HG03457 (cell line): ENCODE results near the gene CACNA1G.

Experiments used
- ATAC-seq: cut with Tn5 transposase; IDR thresholded peaks from one replicate; pipeline ENCODE4 v1.9.1; 2021; ENCODE audit warnings: moderate number of reproducible peaks; ENCODE audit not compliant: unreplicated experiment

Gene CACNA1G

GRCh38 chr17:50560185-50560824, at the start of gene CACNA1G:
CACNA1G (plus strand) TSS chr17:50560715; CDS start chr17:50561460, 745 bp downstream.
- peak; percentile 76 for ATAC-seq

DNA sequence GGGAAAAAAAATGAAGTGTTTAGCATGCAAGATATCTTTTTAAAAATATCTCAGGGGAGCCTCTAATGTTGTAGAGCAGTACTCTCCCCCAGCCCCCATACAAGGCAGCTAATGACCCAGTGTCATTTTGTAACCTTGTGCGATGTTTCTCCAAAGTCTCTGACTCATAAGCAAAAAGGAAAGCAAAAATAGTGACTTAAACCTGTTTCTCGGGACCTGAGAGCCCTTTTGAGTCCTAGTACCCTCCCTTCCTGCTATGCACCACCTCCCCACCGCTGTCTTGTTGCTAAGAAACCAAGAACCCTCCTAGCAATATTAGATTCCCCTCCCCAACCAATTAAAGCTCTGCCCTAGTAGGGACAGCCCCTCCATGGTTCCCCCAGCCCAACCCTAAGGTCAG, 49.5 kb upstream of the CACNA1G start:
- peak; percentile 48 for ATAC-seq

DNA sequence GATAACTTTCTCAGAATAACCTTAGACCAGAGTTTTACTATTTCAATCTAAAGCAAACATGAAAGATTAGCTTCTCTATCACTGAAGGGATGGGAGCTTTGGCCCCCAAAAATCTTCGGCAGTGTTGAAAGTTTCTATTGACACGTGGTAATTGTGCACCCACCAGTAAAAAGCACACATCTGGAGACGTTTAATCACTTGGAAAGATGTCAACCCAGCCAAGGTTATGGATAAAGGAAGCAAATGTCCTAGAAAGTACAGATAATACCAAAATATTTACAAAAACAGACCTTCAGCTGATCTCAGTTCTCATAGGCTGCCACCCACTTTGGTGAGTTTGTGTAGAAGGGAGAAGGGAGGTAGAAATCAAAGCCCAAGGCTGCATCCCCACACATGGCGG, 47.0 kb upstream of the CACNA1G start:
- ATAC-seq, result no peak

DNA sequence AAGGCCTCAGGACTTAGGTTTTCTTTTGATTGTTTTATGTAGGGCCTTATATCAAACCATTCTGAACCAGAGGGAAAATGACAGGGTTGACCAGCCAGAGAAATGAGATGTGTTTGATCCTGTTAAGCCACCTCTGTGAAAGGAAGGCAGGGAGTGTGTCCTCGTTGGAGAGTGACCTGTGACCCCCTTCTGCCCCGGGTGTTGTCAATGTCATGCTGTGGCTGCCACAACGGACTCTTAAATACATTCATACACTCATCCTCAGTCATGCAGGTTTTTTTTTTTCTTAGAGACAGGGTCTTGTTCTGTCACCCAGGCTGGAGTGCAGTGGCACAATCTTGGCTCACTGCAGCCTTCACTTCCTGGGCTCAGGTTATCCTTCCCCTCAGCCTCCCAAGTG, 46.1 kb upstream of the CACNA1G start:
- no peak for ATAC-seq

- ATAC-seq, result no peak
Measured at GRCh38 chr17:50514936-50515702, 45.4 kb upstream of the CACNA1G start.

DNA sequence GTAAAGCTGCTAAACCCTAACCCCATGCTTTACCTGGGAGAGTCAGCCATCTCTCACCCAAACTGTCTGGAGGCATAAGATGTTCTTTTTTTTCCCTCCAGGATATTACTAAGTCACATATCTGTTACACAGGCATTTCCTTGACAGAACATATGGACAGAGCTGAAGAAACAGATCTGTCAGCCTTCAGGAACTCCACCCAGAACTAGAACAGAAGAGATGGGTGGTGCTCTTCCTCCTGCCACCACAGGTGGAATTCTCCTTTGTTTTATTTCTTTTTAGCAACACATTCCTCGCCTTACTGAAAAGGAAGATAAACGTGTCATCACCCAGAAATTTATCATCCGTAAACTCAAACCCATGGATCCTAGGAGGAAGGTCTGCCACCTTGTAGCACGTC, 43.5 kb upstream of the CACNA1G start:
- ATAC-seq, result no peak

- no peak for ATAC-seq
Measured at GRCh38 chr17:50517504-50518383, 42.8 kb upstream of the CACNA1G start.

DNA sequence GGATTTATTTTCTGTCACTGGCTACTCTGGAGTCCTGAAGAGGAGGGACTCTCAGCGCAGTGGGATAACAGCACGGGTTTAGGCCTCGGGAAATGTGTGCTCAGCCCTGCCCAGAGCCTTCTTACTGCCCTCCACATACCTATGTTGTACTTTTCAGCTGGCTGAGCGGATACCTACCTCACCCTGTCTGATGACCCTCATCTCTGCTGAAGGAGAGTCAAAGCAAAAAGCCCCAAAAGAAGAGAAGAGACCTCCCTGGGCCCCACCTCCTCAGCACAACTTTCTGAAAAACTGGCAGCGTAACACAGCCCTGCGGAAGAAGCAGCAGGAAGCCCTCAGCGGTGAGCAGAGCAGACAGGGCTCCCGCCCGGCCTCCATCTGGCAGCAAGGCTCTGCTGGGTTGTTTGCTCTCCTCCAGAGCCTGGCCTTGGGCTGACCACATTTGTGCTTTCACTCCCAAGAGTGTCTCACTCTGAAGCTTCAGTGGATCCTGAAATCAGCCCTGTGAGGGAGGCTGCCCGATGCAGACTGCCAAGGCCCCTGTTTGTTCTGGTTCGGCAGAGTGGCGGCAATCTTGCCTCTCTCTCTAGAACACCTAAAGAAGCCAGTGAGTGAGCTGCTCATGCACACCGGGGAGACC, 42.0 kb upstream of the CACNA1G start:
- no peak for ATAC-seq

GRCh38 chr17:50519141-50519834, 41.2 kb upstream of the CACNA1G start:
- no peak for ATAC-seq

- no peak for ATAC-seq
Measured at GRCh38 chr17:50520483-50520882, 40.0 kb upstream of the CACNA1G start.

GRCh38 chr17:50521514-50521913, 39.0 kb upstream of the CACNA1G start:
- ATAC-seq, result no peak

DNA sequence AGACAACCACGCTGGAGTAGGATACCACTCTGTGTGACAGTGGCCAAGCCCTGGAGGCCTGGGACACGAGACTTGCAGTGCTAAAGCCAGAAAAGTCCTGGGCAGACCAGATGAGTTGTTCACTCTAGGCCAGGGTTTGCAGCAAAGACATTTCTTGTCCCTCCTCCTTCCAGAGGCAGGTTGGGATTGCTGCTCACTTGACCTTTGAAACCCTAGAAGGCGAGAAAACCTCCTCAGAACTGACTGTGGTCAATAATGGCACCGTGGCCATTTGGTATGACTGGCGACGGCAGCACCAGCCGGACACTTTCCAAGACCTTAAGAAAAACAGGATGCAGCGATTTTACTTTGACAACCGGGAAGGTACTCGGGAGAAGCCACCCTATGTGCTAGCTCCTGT, 37.7 kb upstream of the CACNA1G start:
- ATAC-seq, result no peak

GRCh38 chr17:50523208-50523607, 37.3 kb upstream of the CACNA1G start:
- no peak for ATAC-seq

DNA sequence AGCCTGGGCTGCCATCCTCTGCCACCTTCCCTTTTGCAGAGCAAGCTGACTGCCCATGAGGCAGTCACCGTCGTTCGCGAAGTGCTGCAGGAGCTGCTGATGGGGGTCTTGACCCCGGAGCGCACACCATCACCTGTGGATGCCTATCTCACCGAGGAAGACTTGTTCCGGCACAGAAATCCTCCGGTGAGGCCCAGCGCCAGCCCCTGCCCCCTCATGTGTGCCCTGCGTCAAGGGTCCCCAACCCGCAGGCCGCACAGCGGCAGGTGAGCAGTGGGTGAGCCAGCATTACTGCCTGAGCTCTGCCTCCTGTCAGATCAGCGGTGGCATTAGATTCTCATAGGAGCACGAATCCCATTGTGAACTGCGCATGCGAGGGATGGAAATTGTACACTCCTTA, 35.7 kb upstream of the CACNA1G start:
- no peak for ATAC-seq

- ATAC-seq, result no peak
Measured at GRCh38 chr17:50527155-50527762, 33.3 kb upstream of the CACNA1G start.

- ATAC-seq, result no peak
Measured at GRCh38 chr17:50527949-50528474, 32.5 kb upstream of the CACNA1G start.

DNA sequence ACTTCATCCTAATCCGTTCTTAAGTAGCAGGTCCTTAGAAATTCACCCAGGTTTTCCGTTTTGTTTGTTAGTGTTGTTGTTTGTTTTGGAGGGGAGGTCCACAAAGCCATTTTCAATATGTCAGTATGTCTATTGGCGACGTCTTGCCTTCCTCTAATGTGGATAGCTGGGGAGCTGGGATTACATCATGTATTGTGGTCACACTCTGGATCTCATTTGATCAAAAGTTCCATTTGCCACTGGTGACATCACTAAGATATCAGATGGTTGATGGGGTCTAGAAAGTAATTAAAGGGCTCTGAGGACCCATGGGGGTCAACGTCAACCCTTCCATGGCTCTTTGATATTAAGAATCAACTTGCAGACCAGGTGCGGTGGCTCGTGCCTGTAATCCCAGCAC, 30.7 kb upstream of the CACNA1G start:
- no peak for ATAC-seq

DNA sequence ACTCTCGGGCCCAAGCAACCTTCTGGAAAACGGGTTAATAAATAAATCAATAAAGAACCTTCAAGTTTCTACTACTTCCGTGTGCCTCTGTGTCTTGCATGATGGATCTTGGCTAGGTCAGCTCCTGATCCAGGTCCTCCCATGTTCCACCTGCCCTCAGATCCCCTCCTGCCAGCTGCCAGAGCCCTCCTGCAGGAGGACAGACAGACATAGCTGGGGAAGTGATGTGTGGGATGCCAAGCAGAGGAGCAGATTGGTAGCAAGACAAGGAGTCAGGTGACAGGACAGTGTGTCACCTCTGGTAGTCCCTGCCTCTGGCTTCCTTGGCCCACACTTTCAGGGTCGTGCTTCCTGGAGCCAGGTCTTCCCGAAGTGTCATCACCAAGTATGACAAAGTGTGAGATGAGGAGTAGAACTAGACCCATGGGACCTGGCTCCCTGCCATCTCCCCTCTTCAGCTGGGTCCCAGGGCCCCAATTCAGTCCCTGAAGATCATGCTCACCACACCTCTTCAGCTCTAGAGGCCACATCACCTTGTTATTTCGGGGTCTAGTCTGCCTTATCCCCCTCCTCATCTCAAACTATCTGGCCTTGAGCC, 29.0 kb upstream of the CACNA1G start:
- no peak for ATAC-seq

GRCh38 chr17:50532452-50533024, 28.0 kb upstream of the CACNA1G start, which contains the start of gene EPN3:
EPN3 (plus strand) TSS chr17:50532735; CDS start chr17:50536557, 3,822 bp downstream.
- ATAC-seq, result no peak
